Ureter (tissue), 1 donor: Measurements from ENCODE around the gene ITPR2. TPM values are rescaled to one million over a fixed set of nuclear protein-coding genes. Genes with fewer than 3 reads are reported as not detected.
"Not testable (repeated sequence)": the region's sequence is repeated elsewhere in the genome, so short reads cannot be mapped to it uniquely, and the experiment has no call there.

ENCODE experiments used
- DNase-seq: peaks from one replicate; pipeline ENCODE4 v3.0.0-alpha.2; 2020; ENCODE audit warnings: low spot score
- total RNA-seq: library from RNA; stranded (reverse); gene quantifications from one replicate; pipeline ENCODE4 v1.2.4, GENCODE V29; 2023
- donor health status: DM: yes; HTN: yes; CAD: no.

ITPR2 gene
- total RNA-seq, 1 donor from 2014 or later, result 35.2 TPM

- DNase-seq, result not testable (repeated sequence)
These were observed 77.6 kb downstream of the ITPR2 start for GRCh38 chr12:26755362-26755761.

DNA sequence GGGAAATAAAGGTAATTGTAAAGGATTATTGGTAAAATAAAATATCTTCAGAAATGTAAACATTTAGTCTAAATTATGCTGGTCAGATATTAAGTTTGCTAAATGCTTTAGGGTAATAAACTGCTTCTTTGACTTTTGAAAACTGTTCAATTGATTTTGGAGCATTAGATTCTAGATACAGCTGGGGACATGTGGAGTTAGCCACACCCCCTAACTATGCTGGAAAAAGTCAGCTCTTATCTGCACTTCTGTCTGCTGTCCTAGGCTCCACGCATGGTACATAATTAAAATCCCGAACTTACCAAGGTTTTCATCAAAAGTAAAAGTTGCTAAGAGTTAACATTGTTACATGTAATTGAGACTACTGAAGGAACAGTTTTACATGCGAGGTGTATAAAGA is 78.8 kb downstream of the ITPR2 start:
- no peak for DNase-seq

- no peak for DNase-seq
These were observed 81.8 kb downstream of the ITPR2 start for GRCh38 chr12:26751179-26751578.

DNA sequence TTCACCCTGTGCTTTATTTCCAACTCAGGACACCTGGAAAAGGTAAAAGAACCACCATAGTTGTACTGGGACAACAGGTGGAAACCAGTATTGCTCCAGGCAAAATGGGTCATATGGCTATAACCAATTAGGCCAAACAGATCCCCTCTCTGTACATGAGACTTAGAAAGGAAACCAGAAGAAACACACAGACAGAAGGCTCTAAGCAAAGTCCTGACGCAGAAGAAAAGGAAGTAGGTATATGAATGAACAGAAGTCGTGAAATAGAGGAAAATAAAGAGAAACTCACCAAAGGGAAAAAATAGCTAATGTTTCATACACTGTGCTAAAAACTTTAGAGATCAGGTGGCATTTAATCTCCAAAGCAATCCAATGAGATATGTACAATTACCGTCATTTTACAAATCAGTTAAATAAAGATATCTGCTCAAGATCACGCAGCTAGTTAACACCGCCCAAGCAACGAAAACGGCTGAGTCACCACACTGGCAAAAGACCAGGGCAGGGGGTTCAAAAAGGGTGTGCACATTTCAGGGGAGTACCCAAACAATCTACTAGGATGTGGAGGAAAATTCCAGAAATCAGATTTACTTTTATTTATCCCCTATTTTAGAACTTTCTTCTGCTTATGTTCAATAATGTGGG is 82.3 kb downstream of the ITPR2 start:
- DNase-seq, result no peak

GRCh38 chr12:26749781-26750180 is 83.2 kb downstream of the ITPR2 start:
- no peak for DNase-seq

GRCh38 chr12:26748741-26749431 is 84.1 kb downstream of the ITPR2 start:
- no peak for DNase-seq

GRCh38 chr12:26748412-26748740 is 84.6 kb downstream of the ITPR2 start:
- DNase-seq, result no peak

- no peak for DNase-seq
These were observed 86.8 kb downstream of the ITPR2 start for GRCh38 chr12:26746121-26746714.

DNA sequence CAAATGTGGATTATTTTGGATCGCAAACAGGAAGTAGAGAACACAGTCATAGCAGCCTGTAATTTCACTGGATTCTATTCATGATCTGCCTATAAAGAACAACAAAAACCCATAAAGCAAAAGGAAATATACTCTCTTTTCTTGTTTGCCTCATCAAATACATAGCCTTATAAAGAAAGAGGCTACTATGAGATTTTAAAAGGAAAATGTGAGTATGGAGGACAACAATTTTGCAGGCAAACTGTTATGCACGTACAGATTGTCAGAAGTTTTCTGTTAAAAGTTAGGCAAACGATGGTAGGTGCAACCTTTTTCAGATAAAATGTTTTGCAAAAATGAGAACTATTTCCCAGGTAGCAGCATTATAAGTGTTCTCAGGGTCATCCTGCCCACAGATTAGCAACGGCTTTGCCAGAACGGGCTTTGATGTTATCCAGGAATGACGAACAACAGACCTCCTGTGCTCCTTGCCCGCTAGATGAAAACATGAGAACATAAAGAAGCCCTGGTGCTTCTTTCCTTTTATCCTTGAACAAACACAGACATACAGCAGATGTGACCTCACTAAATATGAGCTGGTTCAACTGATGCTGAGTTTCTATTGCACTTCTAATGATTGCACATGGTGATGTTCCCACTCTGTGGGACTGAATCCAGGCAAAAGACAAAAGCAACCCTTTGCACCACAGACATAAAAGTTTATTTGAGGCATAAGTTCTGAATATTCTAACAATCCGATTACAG is 88.1 kb downstream of the ITPR2 start:
- DNase-seq, result no peak

DNA sequence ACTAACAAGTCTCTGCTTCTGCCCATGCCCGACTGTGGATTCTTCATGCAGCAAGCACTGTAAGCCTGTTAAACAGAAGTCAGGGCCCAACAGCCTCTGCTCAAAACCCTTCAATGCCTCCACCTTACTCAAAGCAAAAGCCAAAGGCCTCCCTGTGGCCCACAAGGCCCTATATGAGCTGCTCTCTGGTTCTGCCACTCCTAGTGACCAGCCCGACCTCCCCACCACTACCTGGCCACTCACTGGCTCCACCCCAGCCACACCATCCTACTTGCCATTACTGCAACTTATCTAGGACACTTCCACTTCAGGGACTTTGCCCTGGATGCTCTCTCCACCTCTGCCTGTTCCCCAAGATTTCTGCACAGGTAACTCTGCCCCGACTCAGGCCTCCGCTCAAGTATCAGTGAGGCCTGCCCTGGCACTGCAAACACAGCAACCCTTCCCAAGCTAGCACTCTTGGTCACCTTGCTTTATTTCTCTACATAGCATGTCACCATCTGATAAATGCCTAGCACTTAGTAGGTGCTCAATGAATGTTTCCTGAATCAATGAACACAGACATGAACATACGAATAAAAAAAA is 88.9 kb downstream of the ITPR2 start:
- no peak for DNase-seq

- DNase-seq, result no peak
These were observed 91.3 kb downstream of the ITPR2 start for GRCh38 chr12:26741584-26742227.

DNA sequence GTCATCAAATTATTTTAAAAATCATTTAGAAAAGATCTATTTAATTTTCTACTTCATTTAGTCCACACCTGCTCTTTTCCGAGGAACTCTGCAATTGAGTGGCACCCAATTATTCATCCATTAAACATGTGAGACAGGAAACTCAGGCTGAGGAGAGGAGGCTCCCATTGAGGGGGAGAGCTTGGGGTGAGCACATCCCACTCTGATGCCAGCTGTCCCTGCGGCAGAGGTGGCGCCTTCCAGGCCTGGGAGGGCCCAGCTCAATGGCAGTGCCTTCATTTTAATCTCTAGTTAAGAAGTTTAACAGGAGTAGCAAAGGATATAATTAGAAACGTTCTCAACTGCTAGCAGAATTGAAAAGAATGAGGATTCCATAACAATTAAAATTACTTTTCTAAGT is 92.0 kb downstream of the ITPR2 start:
- DNase-seq, result no peak

DNA sequence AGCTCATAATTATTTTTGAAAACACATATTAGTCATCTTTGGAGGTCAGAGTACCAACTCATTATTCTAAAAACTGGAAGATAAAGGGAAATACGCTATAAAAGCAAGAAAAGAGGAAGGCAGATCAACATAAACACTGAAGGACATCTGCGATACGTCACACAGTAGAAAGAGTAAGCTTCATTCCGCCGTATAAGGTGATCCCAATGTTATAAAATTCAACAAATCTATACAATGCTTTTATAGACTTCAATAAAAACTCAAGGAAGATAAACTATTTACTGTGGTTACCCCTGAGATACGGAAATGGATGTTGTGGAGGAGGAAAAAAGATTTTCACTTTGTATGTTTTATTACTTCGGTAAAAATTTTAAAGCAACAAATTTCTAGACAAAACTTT is 92.6 kb downstream of the ITPR2 start:
- DNase-seq, result no peak

DNA sequence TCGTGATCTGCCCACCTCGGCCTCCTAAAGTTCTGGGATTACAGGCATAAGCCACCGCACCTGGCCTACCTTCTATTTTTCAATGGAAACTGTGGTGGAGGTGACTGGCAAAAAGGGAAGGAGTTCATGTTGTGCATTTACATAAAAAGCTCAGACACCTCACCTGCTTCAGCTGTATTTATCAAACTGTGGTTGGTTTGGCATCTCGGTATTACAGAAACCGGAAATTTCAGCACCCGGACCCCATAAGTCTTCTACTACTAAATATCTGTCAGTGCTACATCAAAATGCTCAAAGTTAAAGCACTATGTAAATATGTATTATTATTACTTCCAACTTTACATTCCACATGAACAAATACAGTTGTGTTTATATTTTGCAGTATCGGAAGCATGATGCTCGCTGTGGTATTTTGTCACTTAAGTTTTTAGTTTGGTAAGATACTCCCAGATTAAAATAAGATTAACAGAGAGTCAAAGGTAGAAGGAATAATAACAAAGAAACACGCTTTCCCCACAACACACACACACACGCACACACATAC is 95.4 kb downstream of the ITPR2 start:
- DNase-seq, result no peak

GRCh38 chr12:26736563-26737486 is 96.2 kb downstream of the ITPR2 start:
- DNase-seq, result no peak

GRCh38 chr12:26735249-26735639 is 97.8 kb downstream of the ITPR2 start:
- no peak for DNase-seq

GRCh38 chr12:26734510-26735248 is 98.3 kb downstream of the ITPR2 start:
- no peak for DNase-seq

DNA sequence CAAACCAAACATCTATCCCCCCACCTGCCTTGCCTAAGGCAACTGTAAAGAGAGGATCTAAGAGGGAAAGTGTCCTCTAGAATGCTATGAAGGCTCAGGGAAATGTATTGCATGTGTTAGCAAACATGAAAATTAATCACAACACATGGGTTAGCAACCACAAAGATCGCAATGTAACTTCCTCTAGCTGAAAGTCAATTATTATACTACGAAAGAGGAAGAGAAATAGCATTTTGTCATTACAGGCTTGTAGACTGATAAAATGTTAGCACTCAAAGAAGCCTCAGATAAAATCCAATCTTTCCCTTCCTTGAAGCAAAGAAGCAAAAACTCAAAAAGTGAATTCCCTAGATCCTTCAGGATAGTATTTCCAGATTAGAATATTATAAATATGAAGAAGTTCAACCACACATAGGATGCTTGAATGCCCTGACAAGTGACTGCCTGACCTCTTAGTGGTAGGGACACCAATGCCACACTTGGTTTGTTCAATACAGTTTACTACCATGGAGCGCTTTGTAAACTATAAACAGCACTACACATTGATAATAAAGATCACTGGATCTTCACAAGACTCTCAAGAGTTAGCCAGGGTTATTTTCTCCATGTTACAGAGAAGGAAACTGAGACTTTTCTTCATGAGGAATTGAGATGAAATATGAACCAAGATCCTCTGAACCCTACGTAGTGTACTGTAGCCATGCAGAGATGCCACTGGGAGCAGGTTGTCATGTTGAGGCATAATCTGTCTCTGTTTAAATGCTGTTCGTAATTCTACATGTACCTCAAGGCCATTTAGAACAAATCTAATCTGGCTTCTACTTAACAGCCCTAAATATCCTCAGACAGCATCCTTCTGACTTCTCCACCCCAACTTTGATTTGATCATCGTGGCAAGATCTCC is 100.7 kb downstream of the ITPR2 start:
- no peak for DNase-seq
